Measurements from ENCODE around the gene STXBP3.

GRCh38 chr1:108819878-108820277 lies 73.4 kb downstream of the STXBP3 start:
- TF ChIP-seq POLR2A (IDR thresholded peaks at IDR 0.05) = no peak
- TF ChIP-seq CTCF (IDR thresholded peaks at IDR 0.05) = no peak
- no peak for TF ChIP-seq POLR2AphosphoS5 (IDR thresholded peaks at IDR 0.05)

All from gastroesophageal sphincter (tissue), 3 donors.